GM10248 (cell line): ENCODE measurements around the gene CRYGN.

ENCODE experiments used
- CTCF ChIA-PET: fragments of 300-600 bp; sonication (Branson Sonifier 250); formaldehyde crosslinking; extraction: SDS; loops from one replicate; lab custom pipeline; 2021; ENCODE audit warnings: antibody characterized with exemption; lab: Yijun Ruan, JAX
- POLR2A ChIA-PET: fragments of 350-650 bp; sonication (Branson Sonifier 250); formaldehyde crosslinking; extraction: SDS; loops from one replicate; lab custom pipeline; 2020; ENCODE audit warnings: antibody characterized with exemption; lab: Yijun Ruan, JAX
- DNase-seq: peaks from one replicate; pipeline ENCODE4 v3.0.0; 2012; ENCODE audit errors: extremely low spot score
- TF ChIP-seq, protein P1 (sequence below): IDR thresholded peaks from 2 replicates; pipeline ENCODE4 v1.5.1; 2012; ENCODE audit warnings: mild to moderate bottlenecking, low read depth; ENCODE audit errors: extremely low read depth, missing control alignments, control extremely low read depth

CRYGN gene

DNA sequence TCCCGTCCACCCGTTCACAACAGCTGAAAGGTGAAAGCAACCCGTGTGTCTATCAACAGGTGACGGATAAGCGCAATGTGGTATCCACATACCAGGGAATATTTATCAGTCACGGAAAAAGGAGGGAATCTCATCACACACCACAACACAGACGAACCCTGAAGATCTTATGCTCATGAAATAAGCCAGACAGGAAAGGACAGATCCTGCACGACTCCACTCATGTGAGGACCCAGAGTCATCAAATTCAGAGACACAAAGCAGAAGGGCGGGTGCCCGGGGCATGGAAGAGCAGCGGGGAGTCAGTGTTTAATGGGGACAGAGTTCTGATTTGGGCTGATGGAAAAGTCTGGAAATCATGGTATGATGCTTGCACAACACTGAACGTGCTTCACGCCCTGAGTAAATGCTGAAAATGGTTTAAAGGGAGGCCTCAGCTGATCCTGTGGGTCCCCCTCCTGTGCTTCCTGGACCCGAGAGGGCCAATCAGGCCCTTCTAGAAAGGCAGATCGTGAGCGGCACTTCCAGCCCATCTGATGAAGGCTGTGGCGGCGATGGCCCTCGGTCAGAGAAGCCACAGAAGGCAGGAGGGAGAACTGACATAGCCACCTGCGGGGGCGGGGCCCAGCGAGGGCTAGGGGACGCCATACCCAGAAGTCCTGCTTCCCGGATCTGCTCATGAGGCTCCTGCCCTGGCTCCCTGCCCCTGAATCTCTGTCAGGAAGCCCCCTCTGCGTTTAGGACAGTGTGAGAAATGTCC is 49.2 kb downstream of the CRYGN start:
- POLR2A ChIA-PET: no interaction called here
- TF ChIP-seq, protein P1, sequence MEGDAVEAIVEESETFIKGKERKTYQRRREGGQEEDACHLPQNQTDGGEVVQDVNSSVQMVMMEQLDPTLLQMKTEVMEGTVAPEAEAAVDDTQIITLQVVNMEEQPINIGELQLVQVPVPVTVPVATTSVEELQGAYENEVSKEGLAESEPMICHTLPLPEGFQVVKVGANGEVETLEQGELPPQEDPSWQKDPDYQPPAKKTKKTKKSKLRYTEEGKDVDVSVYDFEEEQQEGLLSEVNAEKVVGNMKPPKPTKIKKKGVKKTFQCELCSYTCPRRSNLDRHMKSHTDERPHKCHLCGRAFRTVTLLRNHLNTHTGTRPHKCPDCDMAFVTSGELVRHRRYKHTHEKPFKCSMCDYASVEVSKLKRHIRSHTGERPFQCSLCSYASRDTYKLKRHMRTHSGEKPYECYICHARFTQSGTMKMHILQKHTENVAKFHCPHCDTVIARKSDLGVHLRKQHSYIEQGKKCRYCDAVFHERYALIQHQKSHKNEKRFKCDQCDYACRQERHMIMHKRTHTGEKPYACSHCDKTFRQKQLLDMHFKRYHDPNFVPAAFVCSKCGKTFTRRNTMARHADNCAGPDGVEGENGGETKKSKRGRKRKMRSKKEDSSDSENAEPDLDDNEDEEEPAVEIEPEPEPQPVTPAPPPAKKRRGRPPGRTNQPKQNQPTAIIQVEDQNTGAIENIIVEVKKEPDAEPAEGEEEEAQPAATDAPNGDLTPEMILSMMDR: no peak
- CTCF ChIA-PET: no interaction called here
- no peak for DNase-seq

DNA sequence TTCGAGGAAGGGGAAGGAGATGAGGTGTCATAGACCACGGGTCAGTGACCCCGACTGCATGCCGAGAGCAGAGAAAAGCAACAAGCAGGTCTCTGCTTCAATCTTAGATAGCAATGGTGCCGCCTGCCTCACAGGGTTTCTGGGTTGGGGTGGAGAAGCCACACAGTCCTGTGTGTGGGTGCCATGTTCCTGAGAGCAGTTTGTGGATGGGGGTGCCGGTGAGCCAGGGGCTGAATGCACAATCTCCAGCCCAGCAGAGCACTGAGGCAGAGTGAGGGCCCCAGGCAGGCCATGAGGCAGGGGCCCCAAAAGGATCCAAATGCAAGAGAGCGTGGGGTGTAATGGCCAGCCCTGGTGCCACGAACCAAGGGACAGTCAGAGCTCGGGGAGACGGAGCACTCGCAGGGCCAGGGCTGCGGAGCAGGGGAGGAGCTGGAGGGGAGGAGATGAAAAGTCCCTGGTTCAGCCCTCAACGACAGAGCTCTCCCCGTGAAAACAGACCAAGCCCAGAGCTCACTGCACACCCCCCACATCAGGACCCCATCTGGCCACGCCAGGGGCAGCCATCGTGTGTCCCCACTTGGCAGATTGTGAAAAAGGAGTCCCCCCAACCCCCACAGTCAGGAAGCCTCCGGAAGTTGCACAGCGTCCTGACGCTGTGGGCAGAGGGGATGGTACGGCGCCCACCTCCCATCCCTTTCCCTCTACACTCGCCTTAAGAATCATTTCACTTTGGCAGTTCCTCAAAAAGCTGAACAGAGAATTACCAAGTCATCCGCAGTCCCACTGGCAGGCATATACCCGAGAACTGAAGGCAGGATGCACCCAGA is 50.0 kb downstream of the CRYGN start:
- POLR2A ChIA-PET: no interaction called here
- TF ChIP-seq, protein P1: no peak
- CTCF ChIA-PET: no interaction called here
- DNase-seq: no peak

DNA sequence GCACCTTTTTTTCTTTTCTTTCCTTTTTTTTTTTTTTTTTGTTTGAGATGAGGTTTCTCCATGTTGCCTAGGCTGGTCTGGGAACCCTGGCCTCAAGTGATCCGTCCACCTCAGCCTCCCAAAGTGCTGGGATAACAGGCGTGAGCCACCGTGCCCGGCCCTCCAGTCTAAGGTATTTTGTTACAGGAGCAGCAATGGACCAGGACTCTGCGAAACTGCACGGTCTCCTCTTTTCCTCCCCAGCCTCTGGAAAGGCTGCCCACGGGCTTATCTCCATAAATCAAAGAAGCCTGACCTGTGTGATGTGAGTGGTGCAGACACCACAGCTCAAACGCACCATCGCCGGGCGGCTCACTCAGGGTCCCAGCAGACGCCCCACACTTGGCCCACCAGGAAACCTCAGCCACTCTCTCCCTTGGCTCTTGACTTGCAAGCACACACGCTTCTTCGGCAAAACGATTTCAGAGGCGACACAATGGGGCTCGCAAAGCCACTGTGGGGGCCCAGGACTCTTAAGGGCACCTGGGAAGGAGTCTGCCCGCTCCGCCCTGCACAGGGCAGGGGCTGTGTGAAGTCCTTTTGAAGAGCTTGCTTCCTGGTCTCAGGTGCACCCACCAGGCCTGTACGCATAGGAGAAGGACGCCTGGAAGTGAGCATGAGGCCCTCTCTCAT is 50.7 kb downstream of the CRYGN start:
- ChIA-PET CTCF (no interaction called here), POLR2A (no interaction called here)
- TF ChIP-seq, protein P1: no peak
- DNase-seq: no peak

DNA sequence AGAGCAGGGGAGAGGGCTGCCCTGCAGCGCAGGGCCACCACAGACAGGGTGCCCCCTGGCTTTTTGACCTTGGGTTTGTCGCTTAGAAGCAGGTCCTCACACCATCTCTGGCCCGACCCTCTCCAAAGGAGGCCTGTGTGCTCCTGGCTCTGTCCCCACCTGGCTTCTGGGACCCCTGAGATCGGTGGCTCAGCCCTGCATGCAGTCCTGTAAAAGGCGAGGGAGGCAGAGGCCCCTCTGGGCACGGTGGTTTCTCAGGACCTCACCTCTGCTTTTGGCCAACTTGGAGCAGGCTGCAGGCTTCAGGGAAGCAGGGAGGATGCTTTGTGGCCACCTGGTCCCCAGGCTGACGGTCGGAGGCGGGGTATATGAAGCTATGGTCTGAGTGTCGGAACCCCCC is 51.5 kb downstream of the CRYGN start:
- TF ChIP-seq, protein P1: no peak
- POLR2A ChIA-PET: no interaction called here
- CTCF ChIA-PET: no interaction called here
- no peak for DNase-seq

DNA sequence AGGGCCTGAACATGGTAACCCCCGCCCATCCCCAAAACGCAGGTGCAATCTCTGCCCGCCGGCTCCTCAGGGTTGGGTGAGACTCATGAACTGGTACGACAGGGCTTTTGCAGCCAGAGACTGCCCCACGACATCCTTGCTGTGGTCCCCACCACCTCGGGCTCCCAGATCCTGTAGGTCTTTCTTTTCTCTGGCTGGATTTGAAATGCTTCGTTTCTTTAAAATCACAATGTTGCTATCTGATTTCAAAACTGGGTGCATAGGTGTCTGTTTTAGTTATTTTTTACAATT is 52.0 kb downstream of the CRYGN start:
- ChIA-PET CTCF (no interaction called here), POLR2A (no interaction called here)
- TF ChIP-seq, protein P1: no peak
- no peak for DNase-seq

DNA sequence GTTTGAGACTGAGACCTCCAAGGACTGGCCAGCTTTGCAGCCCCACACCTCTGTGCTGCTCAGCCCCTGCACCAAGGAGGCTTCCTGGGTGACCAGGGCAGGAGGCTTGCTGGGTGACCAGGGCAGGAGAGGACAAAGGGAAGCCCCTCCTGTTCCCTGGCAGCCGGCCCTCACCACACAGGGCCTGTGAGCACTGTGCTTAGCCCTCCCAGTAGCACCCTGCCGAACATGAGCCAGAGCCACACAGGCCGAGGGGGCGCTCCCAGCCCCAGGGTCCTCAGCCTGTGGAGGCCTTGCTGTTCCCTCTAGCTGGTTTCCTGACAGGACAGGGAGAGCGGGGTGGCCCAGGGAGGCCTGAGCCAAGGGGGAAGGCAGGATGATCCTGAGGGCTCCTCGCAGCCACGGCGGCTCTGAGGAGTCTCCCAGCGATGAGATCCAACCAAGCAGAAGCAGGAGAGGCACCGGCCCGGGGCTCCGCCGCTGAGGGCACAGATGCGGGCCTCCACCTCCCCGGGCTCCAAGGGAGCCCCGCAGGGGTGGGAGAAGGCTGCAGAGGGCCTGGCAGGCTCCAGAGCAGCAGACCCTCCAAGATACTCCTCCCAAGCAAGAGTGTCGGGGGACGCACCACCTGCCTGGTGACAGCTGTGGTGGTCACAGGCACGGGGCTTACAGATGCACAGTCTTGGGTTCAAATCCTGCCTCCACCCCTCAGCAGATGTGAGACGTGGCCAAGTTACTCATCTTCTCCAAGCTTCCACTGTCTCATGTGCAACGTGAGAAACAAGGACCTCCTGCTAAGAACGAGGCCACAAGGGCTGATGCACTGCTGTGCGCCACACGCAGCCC is 52.6 kb downstream of the CRYGN start:
- POLR2A ChIA-PET: no interaction called here
- CTCF ChIA-PET: no interaction called here
- no peak for DNase-seq
- TF ChIP-seq, protein P1: no peak
